H9 (cell line): ENCODE measurements around the gene DHRSX. TPM values are rescaled to one million over a fixed set of nuclear protein-coding genes. Genes with fewer than 3 reads are reported as not detected.

Experiments
- DNase-seq: peaks from one replicate; pipeline ENCODE4 v3.0.0-alpha.2; 2017
- H2AFZ ChIP-seq: one replicate; pipeline ENCODE4 v1.6.1; 2013; ENCODE audit warnings: mild to moderate bottlenecking, low read length, control low read depth, moderate library complexity
- H2AK5ac ChIP-seq: 2 replicates; pipeline ENCODE4 v1.6.1; 2013; ENCODE audit warnings: low read length, control low read depth, mixed read lengths; ENCODE audit not compliant: insufficient read length
- H2BK120ac ChIP-seq: one replicate; pipeline ENCODE4 v1.6.1; 2013; ENCODE audit warnings: low read depth, mild to moderate bottlenecking, low read length, control low read depth, inconsistent platforms; ENCODE audit not compliant: poor library complexity, severe bottlenecking
- H2BK12ac ChIP-seq: 2 replicates; pipeline ENCODE4 v1.6.1; 2013; ENCODE audit warnings: low read length, control low read depth, mixed read lengths, low read depth; ENCODE audit not compliant: insufficient read length
- H2BK15ac ChIP-seq: 2 replicates; pipeline ENCODE4 v1.6.1; 2013; ENCODE audit warnings: low read depth, low read length, control low read depth
- H2BK20ac ChIP-seq: one replicate; pipeline ENCODE4 v1.6.1; 2013; ENCODE audit warnings: low read depth, mild to moderate bottlenecking, low read length, control low read depth, inconsistent platforms; ENCODE audit not compliant: poor library complexity, severe bottlenecking
- H2BK5ac ChIP-seq: 2 replicates; pipeline ENCODE4 v1.6.1; 2013; ENCODE audit warnings: low read length, control low read depth, mixed read lengths; ENCODE audit not compliant: insufficient read length
- H3K14ac ChIP-seq: 2 replicates; pipeline ENCODE4 v1.6.1; 2013; ENCODE audit warnings: low read length, control low read depth; ENCODE audit not compliant: insufficient read depth
- H3K18ac ChIP-seq: 2 replicates; pipeline ENCODE4 v1.6.1; 2013; ENCODE audit warnings: low read depth, mild to moderate bottlenecking, mixed read lengths, low read length, control low read depth; ENCODE audit not compliant: insufficient read length
- H3K23ac ChIP-seq: 2 replicates; pipeline ENCODE4 v1.6.1; 2013; ENCODE audit warnings: low read length, control low read depth, mixed read lengths, low read depth; ENCODE audit not compliant: insufficient read length
- H3K23me2 ChIP-seq: 2 replicates; pipeline ENCODE4 v1.6.1; 2013; ENCODE audit warnings: low read depth, mild to moderate bottlenecking, mixed read lengths, low read length, control low read depth; ENCODE audit not compliant: insufficient read length, poor library complexity, severe bottlenecking
- H3K27ac ChIP-seq: 2 replicates; pipeline ENCODE4 v1.5.1; 2013; ENCODE audit warnings: low read length, control low read depth, mixed read lengths, low read depth; ENCODE audit not compliant: insufficient read length
- H3K27me3 ChIP-seq: 2 replicates; pipeline ENCODE4 v1.6.1; 2013; ENCODE audit warnings: low read length, control low read depth, inconsistent platforms; ENCODE audit not compliant: insufficient read depth
- H3K4ac ChIP-seq: 2 replicates; pipeline ENCODE4 v1.6.1; 2013; ENCODE audit warnings: low read depth, mild to moderate bottlenecking, control low read depth, inconsistent platforms, low read length, moderate library complexity
- H3K4me1 ChIP-seq: 2 replicates; pipeline ENCODE4 v1.6.1; 2013; ENCODE audit warnings: low read length, control low read depth, inconsistent platforms; ENCODE audit not compliant: insufficient read depth
- H3K4me2 ChIP-seq: 2 replicates; pipeline ENCODE4 v1.6.1; 2013; ENCODE audit warnings: low read length, control low read depth, mixed read lengths; ENCODE audit not compliant: insufficient read length, insufficient read depth
- H3K56ac ChIP-seq: 2 replicates; pipeline ENCODE4 v1.6.1; 2013; ENCODE audit warnings: low read depth, mild to moderate bottlenecking, mixed read lengths, low read length, control low read depth; ENCODE audit not compliant: insufficient read length
- H3K79me1 ChIP-seq: 2 replicates; pipeline ENCODE4 v1.6.1; 2013; ENCODE audit warnings: low read depth, mild to moderate bottlenecking, moderate library complexity, low read length, control low read depth, inconsistent platforms; ENCODE audit not compliant: insufficient read depth, poor library complexity, severe bottlenecking
- H3K79me2 ChIP-seq: 2 replicates; pipeline ENCODE4 v1.6.1; 2013; ENCODE audit warnings: low read length, control low read depth, inconsistent platforms; ENCODE audit not compliant: insufficient read depth
- H3K9ac ChIP-seq: 2 replicates; pipeline ENCODE4 v1.6.1; 2013; ENCODE audit warnings: low read length, control low read depth, mixed read lengths; ENCODE audit not compliant: insufficient read length; ENCODE audit errors: extremely low read depth
- H3K9me3 ChIP-seq: one replicate; pipeline ENCODE4 v1.6.1; 2013; ENCODE audit warnings: low read depth, low read length, inconsistent platforms; ENCODE audit not compliant: control insufficient read depth
- H3T11ph ChIP-seq: one replicate; pipeline ENCODE4 v1.6.1; 2013; ENCODE audit warnings: mild to moderate bottlenecking, low read length, control low read depth, inconsistent platforms
- H4K20me1 ChIP-seq: one replicate; pipeline ENCODE4 v1.6.1; 2013; ENCODE audit not compliant: control insufficient read depth, insufficient read length, insufficient read depth
- H4K5ac ChIP-seq: 2 replicates; pipeline ENCODE4 v1.6.1; 2013; ENCODE audit warnings: low read depth, mild to moderate bottlenecking, mixed read lengths, low read length, control low read depth; ENCODE audit not compliant: insufficient read length
- H4K8ac ChIP-seq: replicated peaks from 2 replicates; pipeline ENCODE4 v1.6.1; 2013; ENCODE audit warnings: low read length, control low read depth, mixed read lengths, low read depth; ENCODE audit not compliant: insufficient read length
- H4K91ac ChIP-seq: 2 replicates; pipeline ENCODE4 v1.6.1; 2013; ENCODE audit warnings: low read depth, mild to moderate bottlenecking, moderate library complexity, mixed read lengths, low read length, control low read depth; ENCODE audit not compliant: insufficient read length
- H3K27ac Mint-ChIP-seq, 3 experiments: 2 replicates in 2 of 3; 3 replicates in 1 of 3; pipeline ENCODE4 v1.8.0; 2020 to 2021; ENCODE audit warnings: mixed read lengths in 3 of 3, mild to moderate bottlenecking in 1 of 3, moderate library complexity in 1 of 3
- H3K27me3 Mint-ChIP-seq: 2 replicates; pipeline ENCODE4 v1.8.0; 2021; ENCODE audit warnings: low read depth, mild to moderate bottlenecking, moderate library complexity, mixed read lengths
- H3K36me3 Mint-ChIP-seq, 3 experiments: 2 replicates in 2 of 3; 3 replicates in 1 of 3; pipeline ENCODE4 v1.8.0; 2020 to 2021; ENCODE audit warnings: low read depth in 3 of 3, mixed read lengths in 3 of 3; ENCODE audit not compliant: insufficient read depth in 1 of 3
- H3K4me1 Mint-ChIP-seq, 2 experiments: 2 replicates each; pipeline ENCODE4 v1.8.0; 2020; ENCODE audit warnings: mixed read lengths in 2 of 2
- H3K4me3 Mint-ChIP-seq, 2 experiments: 2 replicates in 1 of 2; 3 replicates in 1 of 2; pipeline ENCODE4 v1.8.0; 2020 to 2021; ENCODE audit warnings: mild to moderate bottlenecking in 2 of 2, mixed read lengths in 2 of 2, moderate library complexity in 1 of 2
- H3K9me3 Mint-ChIP-seq, 2 experiments: 2 replicates in 1 of 2; 3 replicates in 1 of 2; pipeline ENCODE4 v1.8.0; 2020; ENCODE audit warnings: mild to moderate bottlenecking in 2 of 2, mixed read lengths in 2 of 2, moderate library complexity in 1 of 2
- CTCF ChIP-seq: fragments of 200-600 bp; sonication (generic); conservative IDR thresholded peaks from 3 replicates; pipeline ENCODE4 v1.8.0; 2021; ENCODE audit warnings: antibody characterized with exemption, mild to moderate bottlenecking
- WGBS: extraction: QIAGEN DNeasy Blood & Tissue Kit; methylation state at CpG from one replicate; pipeline ENCODE4 v1.1.7; 2013; ENCODE audit warnings: missing lambda C conversion rate, low lambda C conversion rate, mixed read lengths; ENCODE audit not compliant: insufficient read length; ENCODE audit errors: extremely low coverage; 5-methylcytosine and 5-hydroxymethylcytosine counted together
- total RNA-seq: library from RNA; stranded (reverse); gene quantifications from 2 replicates; pipeline ENCODE4 v1.2.1, GENCODE V29; 2021

Gene DHRSX
- total RNA-seq, 1 experiment from 2014 or later: 44.0 TPM

GRCh38 chrX:2193273-2193592, 307.5 kb downstream of the DHRSX start:
- Histone ChIP-seq H3K4ac (no peak overlapping the region), H3K4me1 (no peaks in the 10 kb centered on the region), H3K79me1 (no peaks in the 10 kb centered on the region), H3K14ac (no peak overlapping the region), H3K18ac (no peak overlapping the region), H2BK5ac (no peak overlapping the region), H2BK12ac (no peak overlapping the region), H3K27ac (no peak overlapping the region), H4K5ac (no peak overlapping the region), H3K9me3 (no peaks in the 10 kb centered on the region), H3K23me2 (no peaks in the 10 kb centered on the region), H4K20me1 (no peaks in the 10 kb centered on the region), H3K27me3 (no peaks in the 10 kb centered on the region), H2AK5ac (no peak overlapping the region), H3K9ac (no peak overlapping the region), H3K4me2 (no peak overlapping the region), H3K56ac (no peak overlapping the region), H2BK20ac (no peak overlapping the region), H3K79me2 (no peaks in the 10 kb centered on the region), H3K23ac (no peak overlapping the region), H4K91ac (no peak overlapping the region), H2AFZ (no peak overlapping the region), H2BK15ac (no peak overlapping the region), H3T11ph (no peak overlapping the region), H4K8ac (no peak overlapping the region), H2BK120ac (no peak overlapping the region)
- H3K27me3 Mint-ChIP-seq: no peaks in the 10 kb centered on the region
- no peak for TF ChIP-seq CTCF
- H3K9me3 Mint-ChIP-seq: peaks cover 3 to 4% of the 10 kb centered on the region in 2 experiments; a peak in 3 of 5 replicates
- WGBS: 100% methylated on average over 2 of the region's 3 CpGs
- no peak for DNase-seq
- peaks cover 9 to 15% of the 10 kb centered on the region in 2 experiments for H3K4me1 Mint-ChIP-seq
- no peak overlapping the region for H3K27ac Mint-ChIP-seq
- peaks cover 3 to 7% (median 6%) of the 10 kb centered on the region in 3 experiments; a peak in 6 of 7 replicates for H3K36me3 Mint-ChIP-seq
- H3K4me3 Mint-ChIP-seq: no peak overlapping the region
